SW480 (cell line): ENCODE measurements around the gene UCHL3.
"Not testable (repeated sequence)": the region's sequence is repeated elsewhere in the genome, so short reads cannot be mapped to it uniquely, and the experiment has no call there.

Source experiments
- DNase-seq: peaks from one replicate; pipeline ENCODE4 v3.0.0-alpha.2; 2016; ENCODE audit warnings: low spot score

UCHL3 gene

GRCh38 chr13:75549262-75550158 is at the start of gene UCHL3:
Gene UCHL3 (plus strand): TSS chr13:75549791. CDS start chr13:75549821, 30 bp downstream.
- peak; percentile 94 for DNase-seq

GRCh38 chr13:75505327-75505726 is 44.3 kb upstream of the UCHL3 start:
- no peak for DNase-seq

GRCh38 chr13:75506018-75506417 is 43.6 kb upstream of the UCHL3 start:
- DNase-seq, result no peak

GRCh38 chr13:75507027-75508001 is 42.3 kb upstream of the UCHL3 start:
- no peak for DNase-seq

GRCh38 chr13:75508002-75508548 is 41.5 kb upstream of the UCHL3 start:
- no peak for DNase-seq

- no peak for DNase-seq
These were observed 38.5 kb upstream of the UCHL3 start for GRCh38 chr13:75511051-75511625.

- DNase-seq, result no peak
These were observed 37.3 kb upstream of the UCHL3 start for GRCh38 chr13:75512253-75512652.

- DNase-seq, result no peak
These were observed 36.3 kb upstream of the UCHL3 start for GRCh38 chr13:75513271-75513670.

- no peak for DNase-seq
These were observed 35.3 kb upstream of the UCHL3 start for GRCh38 chr13:75514080-75514995.

GRCh38 chr13:75518439-75519088 is 31.0 kb upstream of the UCHL3 start:
- no peak for DNase-seq

- no peak for DNase-seq
These were observed 27.6 kb upstream of the UCHL3 start for GRCh38 chr13:75521956-75522355.

- no peak for DNase-seq
These were observed 19.0 kb upstream of the UCHL3 start for GRCh38 chr13:75530549-75530961.

- no peak for DNase-seq
These were observed 15.7 kb upstream of the UCHL3 start for GRCh38 chr13:75533861-75534260.

GRCh38 chr13:75537401-75538365 is 11.9 kb upstream of the UCHL3 start, which contains the start of gene COMMD6:
Gene COMMD6 (minus strand): TSS chr13:75537841. CDS start chr13:75537805, 36 bp downstream.
- DNase-seq, result peak; percentile 95

- DNase-seq, result no peak
These were observed 8.3 kb upstream of the UCHL3 start for GRCh38 chr13:75541287-75541686.

- DNase-seq, result no peak
These were observed 7.6 kb upstream of the UCHL3 start for GRCh38 chr13:75541961-75542360.

- no peak for DNase-seq
These were observed 4.8 kb upstream of the UCHL3 start for GRCh38 chr13:75544681-75545330.

GRCh38 chr13:75545386-75545785 is 4.2 kb upstream of the UCHL3 start:
- DNase-seq, result not testable (repeated sequence)
